ENCODE data around the gene INO80B.
"Not testable (repeated sequence)": the region's sequence is repeated elsewhere in the genome, so short reads cannot be mapped to it uniquely, and the experiment has no call there.

Gene INO80B

GRCh38 chr2:74482801-74483674 lies 28.2 kb downstream of the INO80B start, which contains the start of the genes CCDC142 and TTC31:
TSS of gene CCDC142 (minus strand) at chr2:74482998. CDS start at chr2:74482837, 161 bp downstream.
TSS of gene TTC31 (plus strand) at chr2:74483081. CDS start at chr2:74483096, 15 bp downstream.
- DNase-seq (ENCODE audit: low read depth), result peak; percentile 77

- not testable (repeated sequence) for DNase-seq (ENCODE audit: low read depth)
Observed at GRCh38 chr2:74483675-74484164, 28.8 kb downstream of the INO80B start.

GRCh38 chr2:74486141-74486540 lies 31.3 kb downstream of the INO80B start:
- no peak for DNase-seq (ENCODE audit: low read depth)

- DNase-seq (ENCODE audit: low read depth), result no peak
Observed at GRCh38 chr2:74488643-74489481, 34.0 kb downstream of the INO80B start.

- DNase-seq (ENCODE audit: low read depth), result no peak
Observed at GRCh38 chr2:74489906-74490305, 35.0 kb downstream of the INO80B start.

- no peak for DNase-seq (ENCODE audit: low read depth)
Observed at GRCh38 chr2:74491648-74492544, 37.0 kb downstream of the INO80B start.

- DNase-seq (ENCODE audit: low read depth), result no peak
Observed at GRCh38 chr2:74493546-74493945, 38.7 kb downstream of the INO80B start.

- DNase-seq (ENCODE audit: low read depth), result no peak
Observed at GRCh38 chr2:74495440-74495839, 40.6 kb downstream of the INO80B start.

- DNase-seq (ENCODE audit: low read depth), result no peak
Observed at GRCh38 chr2:74496997-74497776, 42.3 kb downstream of the INO80B start.

- no peak for DNase-seq (ENCODE audit: low read depth)
Observed at GRCh38 chr2:74497777-74498499, 43.1 kb downstream of the INO80B start.

- no peak for DNase-seq (ENCODE audit: low read depth)
Observed at GRCh38 chr2:74498500-74499266, 43.8 kb downstream of the INO80B start.

- no peak for DNase-seq (ENCODE audit: low read depth)
Observed at GRCh38 chr2:74499267-74499939, 44.5 kb downstream of the INO80B start, which contains the start of gene LBX2. TSS of gene LBX2 (minus strand) at chr2:74499603. CDS start at chr2:74499537, 66 bp downstream.

GRCh38 chr2:74499940-74500577 lies 45.2 kb downstream of the INO80B start:
- no peak for DNase-seq (ENCODE audit: low read depth)

- DNase-seq (ENCODE audit: low read depth), result no peak
Observed at GRCh38 chr2:74500578-74500946, 45.7 kb downstream of the INO80B start.

GRCh38 chr2:74501335-74502071 lies 46.6 kb downstream of the INO80B start:
- DNase-seq (ENCODE audit: low read depth), result no peak

GRCh38 chr2:74502147-74502719 lies 47.3 kb downstream of the INO80B start:
- DNase-seq (ENCODE audit: low read depth), result no peak
